Tibial artery (tissue), 4 donors: Measurements from ENCODE around the gene CCDC90B.

Experiments used
- DNase-seq, 2 donors: peaks; one replicate each; pipeline ENCODE4 v3.0.0-alpha.2; 2019
- H3K27ac ChIP-seq, 2 donors: fragments of 200-600 bp; sonication (generic) in 1 of 2; 1 replicate in 1 of 2; 2 replicates in 1 of 2; pipeline ENCODE4 v1.5.1; 2018 to 2019; ENCODE audit warnings: mild to moderate bottlenecking in 1 of 2
- H3K27me3 ChIP-seq, 2 donors: fragments of 200-600 bp; sonication (generic) in 1 of 2; one replicate each; pipeline versions ENCODE4 v1.5.1 to v1.6.0; 2016 to 2019
- H3K36me3 ChIP-seq, 3 donors: fragments of 200-600 bp; sonication (generic) in 2 of 3; one replicate each; pipeline ENCODE4 v1.5.1; 2016 to 2019; ENCODE audit warnings: mild to moderate bottlenecking in 2 of 3
- H3K4me1 ChIP-seq, 4 donors: fragments of 200-600 bp; sonication (generic) in 2 of 4; 1 replicate in 3 of 4; 2 replicates in 1 of 4; pipeline ENCODE4 v1.5.1; 2016 to 2019
- H3K4me3 ChIP-seq, 2 donors: fragments of 200-600 bp; sonication (generic) in 1 of 2; 1 replicate in 1 of 2; 2 replicates in 1 of 2; pipeline ENCODE4 v1.5.1; 2018 to 2019; ENCODE audit warnings: mild to moderate bottlenecking in 2 of 2
- H3K9me3 ChIP-seq, 3 donors: fragments of 200-600 bp; sonication (generic) in 1 of 3; one replicate each; pipeline ENCODE4 v1.5.1; 2016 to 2019
- CTCF ChIP-seq, 2 experiments: fragments of 200-600 bp in 1 of 2; fragments of 450-650 bp in 1 of 2; IDR thresholded peaks; one replicate each; pipeline ENCODE4 v1.5.1; 2017 to 2019; ENCODE audit warnings: antibody characterized with exemption in 2 of 2, mild to moderate bottlenecking in 1 of 2, moderate library complexity in 1 of 2
- intact Hi-C: fragments of 100-400 bp; cut with DNase I; formaldehyde crosslinking; loops from one replicate; pipeline ENCODE4 v1.15.0; 2023; ENCODE audit warnings: low total_unique reads

The CCDC90B gene

GRCh38 chr11:83284501-83285150 is 1.5 kb downstream of the CCDC90B start:
- Histone ChIP-seq H3K4me3 (peak overlapping the region; percentile 70 to 84), H3K9me3 (no peaks in the 10 kb centered on the region), H3K27ac (peak overlapping the region; percentile 96 to 97), H3K27me3 (no peaks in the 10 kb centered on the region), H3K36me3 (no peaks in the 10 kb centered on the region), H3K4me1 (peaks cover 0 to 39% (median 21%) of the 10 kb centered on the region in 4 donors)
- no peak for TF ChIP-seq CTCF (IDR thresholded peaks at IDR 0.05)
- DNase-seq = no peak
- intact Hi-C loops = loop anchor here (10.0 kb wide), 2 partner anchors 90 to 380 kb away; partner anchors contain the start of genes ANKRD42, DDIAS and PRCP

GRCh38 chr11:83282084-83282716 is 4.0 kb downstream of the CCDC90B start:
- no peak overlapping the region for H3K4me3 ChIP-seq
- peak overlapping the region in 1 of 2 donors; percentile 7 for H3K27ac ChIP-seq
- intact Hi-C loops = loop anchor here (10.0 kb wide), 2 partner anchors 87 to 377 kb away; partner anchors contain the start of genes ANKRD42, DDIAS and PRCP
- H3K27me3 ChIP-seq = no peaks in the 10 kb centered on the region
- no peak for DNase-seq
- peaks cover 0 to 39% (median 21%) of the 10 kb centered on the region in 4 donors for H3K4me1 ChIP-seq
- peaks cover 12 to 19% (median 17%) of the 10 kb centered on the region in 3 donors for H3K36me3 ChIP-seq
- no peaks in the 10 kb centered on the region for H3K9me3 ChIP-seq
- no peak for TF ChIP-seq CTCF (IDR thresholded peaks at IDR 0.05)

GRCh38 chr11:83280256-83280655 is 5.9 kb downstream of the CCDC90B start:
- intact Hi-C loops = loop anchor here (10.0 kb wide), 2 partner anchors 85 to 375 kb away; partner anchors contain the start of genes ANKRD42, DDIAS and PRCP
- Histone ChIP-seq H3K4me3 (no peak overlapping the region), H3K27ac (no peak overlapping the region), H3K9me3 (no peaks in the 10 kb centered on the region), H3K36me3 (peaks cover 21 to 32% (median 29%) of the 10 kb centered on the region in 3 donors), H3K27me3 (no peaks in the 10 kb centered on the region), H3K4me1 (peaks cover 0 to 39% (median 21%) of the 10 kb centered on the region in 4 donors)
- DNase-seq = no peak
- no peak for TF ChIP-seq CTCF (IDR thresholded peaks at IDR 0.05)

DNA sequence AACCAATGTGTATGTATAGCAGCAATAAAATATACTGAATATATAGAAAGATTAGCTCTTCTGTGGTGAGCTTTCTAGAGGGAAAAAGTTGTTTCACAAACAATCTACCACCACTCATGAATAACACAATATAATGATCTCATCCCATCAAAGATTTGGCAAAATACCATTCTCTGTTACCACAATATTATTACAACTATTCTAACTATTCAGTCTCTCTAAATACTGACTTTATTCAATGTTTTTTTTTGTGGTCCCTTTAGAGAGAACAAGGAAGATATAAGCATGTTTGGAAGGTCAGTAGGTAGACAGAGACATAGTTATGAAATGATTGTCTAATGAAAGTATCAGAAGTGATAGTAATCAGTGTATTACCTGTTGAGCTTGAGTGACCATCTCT is 7.8 kb downstream of the CCDC90B start:
- intact Hi-C loops = no loop called here
- peaks cover 23 to 45% (median 38%) of the 10 kb centered on the region in 3 donors for H3K36me3 ChIP-seq
- H3K4me3 ChIP-seq = no peak overlapping the region

More for the DNA sequence above, 7.8 kb downstream of the CCDC90B start:
- Histone ChIP-seq H3K27ac (no peak overlapping the region), H3K27me3 (no peaks in the 10 kb centered on the region), H3K9me3 (no peaks in the 10 kb centered on the region), H3K4me1 (peaks cover 0 to 22% (median 12%) of the 10 kb centered on the region in 4 donors)
- no peak for DNase-seq
- no peak for TF ChIP-seq CTCF (IDR thresholded peaks at IDR 0.05)
